GM19452 (cell line): Measurements from ENCODE around the gene IL23R.
A peak's percentile ranks its signal among the peaks of the same experiment; 100 is the strongest.
"Not testable (repeated sequence)": the region's sequence is repeated elsewhere in the genome, so short reads cannot be mapped to it uniquely, and the experiment has no call there.

Experiments used
- ATAC-seq: cut with Tn5 transposase; IDR thresholded peaks from one replicate; pipeline ENCODE4 v1.9.1; 2021; ENCODE audit not compliant: unreplicated experiment

The IL23R gene, protein sequence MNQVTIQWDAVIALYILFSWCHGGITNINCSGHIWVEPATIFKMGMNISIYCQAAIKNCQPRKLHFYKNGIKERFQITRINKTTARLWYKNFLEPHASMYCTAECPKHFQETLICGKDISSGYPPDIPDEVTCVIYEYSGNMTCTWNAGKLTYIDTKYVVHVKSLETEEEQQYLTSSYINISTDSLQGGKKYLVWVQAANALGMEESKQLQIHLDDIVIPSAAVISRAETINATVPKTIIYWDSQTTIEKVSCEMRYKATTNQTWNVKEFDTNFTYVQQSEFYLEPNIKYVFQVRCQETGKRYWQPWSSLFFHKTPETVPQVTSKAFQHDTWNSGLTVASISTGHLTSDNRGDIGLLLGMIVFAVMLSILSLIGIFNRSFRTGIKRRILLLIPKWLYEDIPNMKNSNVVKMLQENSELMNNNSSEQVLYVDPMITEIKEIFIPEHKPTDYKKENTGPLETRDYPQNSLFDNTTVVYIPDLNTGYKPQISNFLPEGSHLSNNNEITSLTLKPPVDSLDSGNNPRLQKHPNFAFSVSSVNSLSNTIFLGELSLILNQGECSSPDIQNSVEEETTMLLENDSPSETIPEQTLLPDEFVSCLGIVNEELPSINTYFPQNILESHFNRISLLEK

DNA sequence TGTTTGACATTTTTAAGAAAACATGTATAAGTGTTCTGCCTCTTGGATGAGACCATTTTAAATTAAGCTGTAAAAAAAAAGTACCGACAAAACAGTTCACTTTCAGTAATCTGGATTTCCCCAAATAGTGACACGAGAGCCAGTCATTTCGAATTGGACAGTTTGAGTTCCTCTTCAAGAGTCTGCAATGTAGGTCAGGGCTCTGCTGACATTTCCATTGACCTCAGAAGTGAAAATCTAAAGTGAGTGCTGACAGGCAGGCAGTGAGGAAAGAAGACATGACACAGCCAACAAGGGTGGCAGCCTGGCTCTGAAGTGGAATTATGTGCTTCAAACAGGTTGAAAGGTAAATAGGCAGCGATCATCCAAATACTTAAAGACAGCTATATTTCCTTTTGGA, at the start of gene IL23R:
TSS of gene IL23R (plus strand) at position 259 of the 400 bp plus-strand sequence. CDS start 1,667 bp downstream, outside the sequence.
- ATAC-seq, result peak; percentile 81

DNA sequence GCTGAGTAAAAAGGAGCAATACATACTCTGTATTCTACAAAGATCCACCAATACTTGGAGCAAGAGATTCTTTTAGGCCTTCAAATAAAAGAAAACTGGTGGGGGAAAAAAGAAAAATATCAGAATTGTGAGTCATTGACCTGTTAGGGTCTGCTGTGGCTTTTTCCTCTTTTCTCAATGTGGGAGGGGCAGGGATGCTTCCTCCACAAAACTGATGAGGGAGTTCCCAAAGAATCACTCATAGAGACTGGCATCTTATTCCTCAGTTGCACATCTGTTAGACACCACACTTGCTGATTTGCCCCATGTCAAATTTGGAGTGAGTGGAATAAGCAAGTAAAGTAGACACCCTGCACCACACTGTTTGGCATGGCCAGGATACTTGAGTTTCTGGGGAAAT, 48.1 kb upstream of the IL23R start:
- ATAC-seq, result no peak

DNA sequence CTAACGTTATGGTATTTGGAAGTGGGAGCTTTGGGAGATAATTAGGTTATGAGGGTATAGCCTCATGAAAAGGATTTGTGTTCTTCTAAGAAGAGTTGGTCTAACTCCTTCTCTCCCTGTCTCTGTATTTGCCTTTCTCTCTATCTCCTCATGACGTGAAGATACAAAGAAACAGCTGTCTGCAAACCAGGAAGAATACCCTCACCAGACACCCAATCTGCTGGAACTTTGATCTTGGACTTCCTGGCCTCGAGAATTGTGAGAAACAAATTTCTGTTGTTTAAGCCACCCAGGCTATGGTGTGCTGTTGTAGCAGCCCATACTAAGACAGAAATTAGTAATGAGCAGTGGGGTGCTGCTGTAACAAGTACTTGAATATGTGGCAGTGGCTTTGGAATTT, 47.6 kb upstream of the IL23R start:
- no peak for ATAC-seq

DNA sequence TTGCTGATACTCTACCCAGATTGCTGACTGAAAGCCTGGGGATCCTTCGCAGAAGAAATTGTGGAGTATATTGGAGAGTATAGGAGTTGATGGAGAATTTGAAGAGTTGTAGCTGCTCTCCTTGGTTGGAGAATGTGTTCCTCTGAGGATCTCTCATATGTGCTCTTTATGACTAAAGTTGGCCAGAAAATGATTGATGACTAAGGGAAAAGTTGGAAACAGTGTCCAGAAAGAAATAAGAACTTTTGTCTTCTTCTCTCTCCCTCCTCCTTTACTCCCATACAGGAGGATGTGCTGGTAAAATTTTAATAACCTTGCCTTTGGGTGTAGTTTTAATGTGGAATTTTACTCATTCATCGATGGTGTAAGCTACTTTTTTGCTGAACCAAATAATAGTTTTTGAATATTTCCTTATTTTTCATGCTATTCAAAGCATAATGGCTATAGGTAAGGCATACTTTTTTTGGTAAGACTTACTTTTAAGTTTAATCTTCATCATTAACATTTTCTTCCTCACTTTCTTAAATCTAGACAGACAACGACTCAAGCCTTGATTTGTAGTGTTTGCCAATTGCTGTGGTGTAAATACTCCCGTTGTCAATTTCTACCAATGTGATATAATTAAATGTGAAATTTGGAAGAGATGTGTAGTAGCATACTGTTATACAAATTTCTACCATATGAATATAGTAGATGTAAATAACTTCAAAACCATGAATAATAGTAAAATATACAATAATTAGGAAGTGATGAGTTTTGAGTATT, 45.2 kb upstream of the IL23R start:
- no peak for ATAC-seq

DNA sequence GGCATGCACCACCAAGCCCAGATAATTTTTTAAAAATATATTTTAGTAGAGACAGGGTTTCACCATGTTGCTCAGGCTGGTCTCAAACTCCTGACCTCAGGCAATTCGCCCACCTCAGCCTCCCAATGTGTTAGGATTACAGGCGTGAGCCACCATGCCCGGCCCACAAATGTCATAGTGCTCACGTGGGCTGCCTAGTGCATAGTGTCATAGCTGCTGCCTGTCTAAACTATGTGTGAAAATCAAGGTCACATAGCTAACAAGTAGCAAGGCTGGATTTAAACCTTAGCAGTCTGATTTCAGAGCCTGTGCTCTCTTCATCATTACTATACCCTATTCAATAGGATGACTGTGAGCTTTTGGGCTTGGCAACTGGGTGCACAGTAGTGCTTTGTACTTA, 41.8 kb upstream of the IL23R start:
- ATAC-seq, result no peak

DNA sequence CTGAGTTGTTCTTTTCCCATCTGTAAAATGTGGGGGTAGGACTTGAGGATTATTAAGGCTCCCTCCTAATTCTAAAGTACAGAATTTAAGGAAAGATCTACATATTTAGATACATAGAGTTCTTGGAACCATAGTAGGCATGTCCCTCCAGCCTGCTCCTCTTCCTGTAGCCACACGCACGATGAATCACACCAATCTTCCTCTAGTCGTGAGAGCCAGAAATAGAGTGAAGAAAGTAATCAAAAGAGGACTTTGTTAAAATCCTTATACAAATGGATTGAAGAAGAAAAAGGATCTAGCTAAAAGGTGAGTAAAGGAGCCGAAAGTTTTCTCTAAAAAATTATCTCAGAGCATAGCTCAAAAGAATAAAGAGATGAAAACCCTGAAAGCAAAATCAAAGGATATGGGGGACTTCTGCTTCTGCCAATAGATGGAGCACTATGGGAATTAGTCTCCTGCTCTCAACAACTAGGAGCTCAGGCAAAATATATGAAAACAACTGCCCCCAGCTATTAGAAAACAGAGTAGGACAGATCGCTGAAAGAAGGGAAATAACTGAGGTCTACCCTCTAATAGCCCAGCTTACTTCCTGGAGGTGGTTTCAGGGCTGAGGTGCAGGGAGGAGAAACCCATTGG, 40.0 kb upstream of the IL23R start:
- no peak for ATAC-seq

DNA sequence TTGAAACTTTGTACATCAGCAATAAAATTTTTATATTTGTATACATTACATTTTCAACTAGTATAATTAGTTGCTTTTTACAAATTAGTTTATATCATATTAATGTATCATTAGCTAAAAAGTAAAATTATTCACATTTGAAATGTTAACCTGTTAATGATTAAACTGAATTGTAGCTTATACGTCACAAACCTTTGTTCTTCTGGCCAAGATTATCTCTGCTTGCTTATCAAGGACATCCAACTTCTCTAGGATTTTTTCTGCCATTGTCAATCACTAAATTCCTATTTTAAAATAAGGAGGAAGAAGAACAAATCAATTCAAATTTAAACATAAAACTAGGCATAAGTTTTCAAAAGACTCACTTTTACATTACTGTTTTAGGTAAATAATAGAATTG, 39.3 kb upstream of the IL23R start:
- no peak for ATAC-seq

DNA sequence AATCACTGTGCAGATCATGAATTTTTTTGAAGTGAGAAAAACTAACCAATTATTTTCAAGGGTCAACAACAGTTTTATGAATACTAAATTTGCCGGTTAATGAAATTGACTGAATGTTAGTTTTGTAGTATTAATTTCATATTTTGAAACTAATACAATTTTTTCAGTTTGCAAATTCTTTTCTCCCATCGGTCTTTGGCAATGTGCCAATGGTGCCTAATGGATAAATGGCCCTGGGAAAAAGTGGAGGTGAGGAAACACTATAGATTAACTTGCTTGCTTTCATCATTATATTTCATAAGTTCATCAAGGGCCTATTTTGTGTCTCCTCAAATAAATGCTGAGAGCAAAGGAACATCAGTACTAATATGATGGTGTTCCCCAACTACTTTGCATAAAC, 35.6 kb upstream of the IL23R start:
- no peak for ATAC-seq

DNA sequence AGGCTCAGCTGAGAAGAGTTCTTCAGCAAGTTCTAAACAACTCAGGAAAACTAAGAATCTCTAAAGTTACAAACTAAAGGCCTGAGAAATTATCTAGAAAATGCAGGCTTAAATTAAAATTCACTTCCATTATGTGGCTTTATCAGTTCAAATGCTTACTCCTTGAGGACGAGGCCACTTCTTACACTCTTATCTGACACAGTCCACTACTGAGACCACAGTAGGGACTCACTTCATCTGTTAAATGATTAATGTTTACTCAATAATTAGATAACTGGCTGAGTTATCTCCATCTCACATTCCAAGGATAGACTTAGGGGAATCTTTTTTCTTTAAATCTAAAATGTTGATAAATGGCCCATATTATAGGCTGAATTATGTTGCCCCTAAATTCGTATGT, 33.1 kb upstream of the IL23R start:
- ATAC-seq, result no peak

DNA sequence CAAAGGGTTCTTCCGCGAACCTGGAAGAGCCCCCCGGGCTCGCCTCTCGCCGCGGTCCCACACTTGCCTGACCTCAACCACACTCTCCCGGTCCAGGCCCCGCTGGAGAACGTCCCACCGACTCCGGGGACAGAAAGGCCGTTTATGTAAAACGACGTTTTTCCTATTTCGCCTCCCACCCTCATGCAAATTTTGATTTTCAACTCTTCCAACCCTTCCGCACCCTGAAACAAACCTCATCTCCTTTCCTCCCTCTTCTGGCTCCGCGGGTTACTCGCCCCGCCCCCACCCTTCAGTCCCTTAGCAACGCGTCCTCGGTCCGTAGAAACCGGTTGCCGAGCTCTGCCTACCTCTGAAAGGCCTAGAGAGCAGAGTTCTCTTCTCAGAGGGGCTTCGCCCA, 31.6 kb upstream of the IL23R start, which contains the start of gene C1orf141:
TSS of gene C1orf141 (minus strand) at position 276 of the 400 bp plus-strand sequence. CDS start 7,730 bp downstream, outside the sequence.
- no peak for ATAC-seq

DNA sequence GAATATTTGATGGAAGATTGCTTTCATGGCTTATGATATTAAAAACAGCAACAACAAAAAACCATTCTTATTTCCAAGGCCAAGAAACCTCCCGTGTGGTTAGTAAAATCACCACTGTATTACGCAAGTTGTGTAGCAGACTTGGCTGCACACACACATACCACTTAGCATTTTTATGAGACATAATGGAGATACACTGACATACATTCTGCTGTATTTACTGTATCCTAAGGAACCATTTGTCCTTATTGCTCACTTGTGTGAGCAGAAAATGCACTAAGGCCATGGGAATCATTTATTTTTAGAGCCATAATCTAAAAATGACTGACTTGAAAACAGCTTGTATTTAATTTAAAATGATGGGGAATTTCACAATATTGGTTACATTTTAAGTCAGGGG, 30.9 kb upstream of the IL23R start:
- ATAC-seq, result no peak

DNA sequence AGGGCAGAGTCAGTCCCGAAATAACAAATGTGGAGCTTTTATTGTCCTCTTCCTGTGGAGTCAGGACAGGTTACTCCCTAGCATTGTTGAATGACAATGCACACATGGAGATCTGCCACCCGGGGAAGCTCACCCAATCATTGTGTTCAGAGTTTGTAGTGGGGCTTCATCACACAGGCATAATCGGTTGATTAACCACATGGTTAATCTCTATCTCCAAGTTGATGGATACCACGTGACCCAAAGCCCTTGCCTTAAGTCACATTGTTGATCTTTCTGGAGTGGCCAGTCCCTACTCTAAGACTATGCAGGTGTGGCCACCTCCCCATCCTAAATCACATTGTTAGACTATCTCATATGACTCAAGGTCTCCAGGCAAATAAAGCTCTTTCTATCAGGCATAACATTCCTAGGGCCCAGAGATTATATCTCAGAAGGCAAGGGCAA, 28.9 kb upstream of the IL23R start:
- no peak for ATAC-seq

DNA sequence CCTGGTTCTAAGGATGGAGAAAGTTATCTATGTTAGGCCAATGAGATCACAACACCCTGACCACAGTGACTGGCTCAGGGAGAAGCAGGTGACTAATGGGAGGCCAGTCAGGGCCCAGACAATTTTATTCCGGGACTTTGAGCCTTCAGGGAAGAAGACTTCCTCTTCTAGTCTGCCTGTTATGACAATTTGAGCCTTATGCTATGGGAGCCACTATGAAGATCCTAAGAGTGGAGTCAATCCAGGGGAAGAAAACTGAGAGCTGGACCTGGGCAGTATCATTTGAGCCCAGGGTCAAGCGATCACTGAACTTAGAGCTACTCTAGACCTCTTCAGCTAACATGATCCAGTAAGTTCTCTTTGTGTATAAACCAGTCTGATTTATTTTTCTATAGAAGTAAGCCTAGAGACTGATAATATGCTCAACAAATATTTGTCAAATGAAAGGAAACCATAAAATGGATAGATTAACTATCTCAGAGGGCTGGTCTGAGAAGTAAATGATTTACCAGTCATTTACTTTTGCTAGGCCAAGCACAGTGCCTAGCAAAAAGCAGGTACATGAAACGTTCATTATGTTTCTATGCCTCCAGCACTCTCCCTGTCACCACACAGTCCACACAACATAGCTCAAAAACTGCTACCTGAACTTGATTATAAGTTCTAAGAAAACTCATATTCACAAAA, 27.3 kb upstream of the IL23R start:
- ATAC-seq, result no peak

DNA sequence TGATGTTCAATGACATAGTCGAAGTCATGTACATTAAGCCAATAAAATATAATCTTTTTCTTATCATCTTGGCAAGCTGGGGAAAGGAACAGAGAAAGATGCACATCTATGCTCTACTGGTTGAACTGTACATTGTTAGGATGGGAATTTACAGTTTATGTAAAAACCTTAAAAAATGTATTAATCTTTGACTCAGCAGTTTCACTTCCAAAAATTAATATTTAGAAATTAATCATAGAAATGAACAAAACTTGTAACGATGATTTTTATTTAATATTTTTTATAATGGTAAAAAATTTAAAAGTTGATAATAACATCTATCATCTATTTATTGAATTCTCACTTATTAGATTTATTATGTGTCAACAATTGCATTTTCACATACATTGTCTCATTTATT, 25.8 kb upstream of the IL23R start:
- ATAC-seq, result no peak

DNA sequence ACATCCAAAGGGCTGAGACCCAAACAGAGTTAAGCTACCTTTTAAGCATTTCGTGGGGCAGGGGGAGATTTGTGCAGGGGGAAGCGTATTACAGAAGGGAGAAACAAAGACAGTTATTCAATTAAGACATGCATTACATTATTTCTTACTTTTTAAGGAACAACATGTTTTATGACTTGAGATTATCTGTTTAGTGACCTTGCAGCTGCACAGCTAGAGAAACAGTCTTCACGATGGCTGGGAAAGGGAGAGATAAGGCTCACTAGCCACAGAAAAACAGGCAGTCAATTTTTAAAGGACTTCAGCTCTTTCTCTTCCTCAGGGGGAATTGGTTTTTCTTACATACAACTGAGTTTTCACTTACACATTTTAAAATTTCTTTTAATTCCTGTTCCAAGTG, 24.4 kb upstream of the IL23R start:
- ATAC-seq, result not testable (repeated sequence)

DNA sequence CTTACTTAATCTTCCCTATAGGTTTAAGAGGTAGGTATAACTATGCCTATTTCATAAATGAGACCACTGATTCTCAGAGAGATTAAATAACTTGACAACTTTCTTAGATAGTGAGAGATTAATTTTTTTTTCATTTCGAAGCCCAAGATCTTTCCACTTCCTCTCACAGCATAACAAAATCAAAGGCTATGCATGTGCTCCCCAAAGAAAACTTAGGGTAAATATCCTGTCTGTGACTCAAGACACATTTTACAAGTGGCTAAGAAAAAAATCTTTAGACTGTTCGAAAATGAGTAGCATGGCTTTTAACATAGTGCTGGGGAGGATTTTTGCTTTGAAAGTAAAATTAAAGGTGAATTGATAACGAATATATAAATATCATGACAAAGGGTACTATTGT, 23.3 kb upstream of the IL23R start:
- ATAC-seq, result no peak

DNA sequence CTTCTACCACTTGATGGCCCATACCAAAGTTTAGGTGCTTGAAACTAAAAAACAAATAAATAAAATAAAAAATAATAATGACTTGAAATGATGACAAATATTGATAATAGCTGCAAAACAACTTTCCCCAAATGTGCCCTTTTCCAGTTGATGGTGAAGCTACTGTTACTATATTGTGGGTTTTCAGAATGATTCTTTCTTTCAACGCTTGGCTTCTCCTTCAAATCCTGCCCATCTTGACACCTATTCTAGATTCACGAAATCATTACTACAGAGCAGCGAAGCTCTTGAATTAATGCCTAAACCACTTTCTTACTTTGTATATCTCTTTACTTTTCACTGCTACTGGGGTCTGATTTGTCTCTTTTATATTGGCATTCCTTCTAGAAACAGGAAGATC, 22.3 kb upstream of the IL23R start:
- ATAC-seq, result no peak

DNA sequence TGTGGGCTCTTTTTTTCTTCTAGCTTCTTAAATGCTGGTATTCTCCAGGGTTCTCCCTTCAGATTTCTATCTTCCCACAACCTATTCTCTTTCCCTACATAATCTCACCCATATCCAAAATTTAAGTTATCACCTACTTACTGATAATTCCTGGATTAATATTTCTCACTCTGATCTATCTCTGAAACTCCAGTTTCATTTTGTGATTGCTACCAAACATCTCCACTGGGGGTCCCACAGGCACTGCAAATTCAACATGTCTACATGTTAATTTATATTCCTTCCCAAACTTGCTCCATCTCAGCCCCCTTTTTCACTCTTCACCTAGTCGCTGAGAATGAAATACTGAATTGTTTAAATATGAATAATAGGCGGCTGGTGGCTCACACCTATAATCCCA, 21.6 kb upstream of the IL23R start:
- ATAC-seq, result no peak

DNA sequence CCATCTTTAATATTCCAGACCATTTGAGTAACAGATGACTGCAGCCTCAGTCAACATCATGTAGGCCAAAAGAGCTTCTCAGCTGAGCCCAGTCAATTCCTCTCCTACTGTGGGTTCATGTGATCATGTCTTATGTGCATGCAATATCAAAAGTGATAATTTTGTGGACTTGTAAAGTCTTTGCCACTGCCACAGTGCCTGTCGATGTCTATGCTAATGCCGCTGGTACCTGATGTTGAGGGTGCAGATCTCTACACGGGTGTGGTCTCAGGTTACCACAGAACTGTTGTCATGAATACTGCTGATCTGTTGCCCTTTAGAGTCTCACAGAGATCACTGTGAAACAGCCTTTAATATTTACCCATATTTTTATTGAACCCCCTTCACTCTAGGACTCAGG, 20.2 kb upstream of the IL23R start:
- ATAC-seq, result no peak

DNA sequence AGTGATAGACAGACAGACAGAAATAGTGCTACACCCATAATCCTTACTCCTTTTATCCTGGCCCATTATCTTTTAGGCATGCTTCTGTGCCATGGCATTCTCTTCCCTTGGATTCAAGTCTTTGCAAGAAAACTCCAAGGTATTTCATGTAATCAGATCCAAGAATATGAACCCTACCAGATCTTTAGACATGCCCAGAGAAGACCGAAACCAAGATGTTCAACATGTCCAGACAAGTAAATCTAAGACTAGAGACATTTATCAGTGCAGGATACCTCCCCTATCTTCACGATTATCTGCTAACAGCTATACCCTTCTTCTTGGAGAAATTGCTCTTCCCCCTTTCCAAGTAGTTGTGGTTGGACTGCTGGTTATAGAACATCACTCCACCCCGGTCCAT, 19.7 kb upstream of the IL23R start:
- no peak for ATAC-seq

DNA sequence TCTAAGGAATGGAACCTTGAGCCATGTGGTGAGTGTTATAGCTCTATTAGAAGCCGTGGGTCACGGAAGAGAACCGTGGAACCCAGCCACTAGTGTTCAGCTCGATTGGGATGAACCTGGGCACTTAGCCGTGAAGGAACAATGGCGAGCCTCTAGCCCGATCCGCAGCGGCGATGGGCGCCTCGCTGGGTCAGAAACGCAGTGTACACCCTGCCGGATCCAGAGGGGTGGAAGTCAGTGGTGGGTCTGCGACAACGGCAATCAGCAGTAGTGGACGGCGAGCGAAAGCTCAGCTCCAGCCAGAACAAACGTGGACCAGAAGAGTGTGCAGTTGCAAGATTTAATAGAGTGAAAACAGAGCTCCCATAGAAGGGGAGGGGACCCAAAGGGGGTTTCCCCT, 18.3 kb upstream of the IL23R start:
- ATAC-seq, result not testable (repeated sequence)
